K562 (cell line): ENCODE results near the gene TMEM163. TPM values are rescaled to one million over a fixed set of nuclear protein-coding genes. Genes with fewer than 3 reads are reported as not detected.

Experiments used
- BRF1 ChIP-seq: IDR thresholded peaks from 3 replicates; pipeline ENCODE4 v1.6.1; 2011; ENCODE audit warnings: borderline replicate concordance, mild to moderate bottlenecking; ENCODE audit not compliant: insufficient read length; ENCODE audit errors: extremely low read depth
- SRSF3 ChIP-seq: fragments of 200-400 bp; formaldehyde crosslinking; IDR thresholded peaks from 2 replicates; pipeline ENCODE4 v1.6.1; 2016; ENCODE audit warnings: mild to moderate bottlenecking, low read length, moderate library complexity; ENCODE audit not compliant: insufficient read depth
- ZNF263 ChIP-seq: sonication (generic); formaldehyde crosslinking; IDR thresholded peaks from 2 replicates; pipeline ENCODE4 v1.8.0; 2022; ENCODE audit warnings: mild to moderate bottlenecking, missing genetic modification reagents, borderline replicate concordance
- polyA plus RNA-seq, 8 experiments: library from polyadenylated mRNA; depleted of rRNA in 4 of 8; stranded (reverse) in 5 of 8; unstranded in 3 of 8; fragments of >200 nt; fragmentation: Nextera tagmentation in 2 of 8; fragmentation: Illumina TruSeq in 1 of 8; extraction: Ambion mirVana in 2 of 8; extraction: Trizol in 1 of 8; gene quantifications; 2 replicates each; pipeline versions ENCODE4 v1.2.1 to v1.2.3, GENCODE V29; 2011 to 2014; ENCODE audit warnings: inconsistent platforms in 1 of 8, missing spikeins in 1 of 8
- total RNA-seq, 7 experiments: library from RNA; depleted of rRNA in 6 of 7; stranded (reverse); fragments of >200 nt in 6 of 7; fragmentation: Illumina TruSeq in 2 of 7; extraction: Trizol in 2 of 7; gene quantifications; 2 replicates each; pipeline versions ENCODE4 v1.2.1 to v1.2.3, GENCODE V29; 2011 to 2021; ENCODE audit warnings: low replicate concordance in 1 of 7
- TF ChIP-seq, protein P1 (sequence below): sonication (generic); formaldehyde crosslinking; IDR thresholded peaks from 2 replicates; pipeline ENCODE4 v1.8.0; 2023; ENCODE audit warnings: mild to moderate bottlenecking, missing genetic modification reagents
- TF ChIP-seq, protein P2 (sequence below): sonication (generic); formaldehyde crosslinking; IDR thresholded peaks from 2 replicates; pipeline ENCODE4 v1.4.0; 2020; ENCODE audit warnings: mild to moderate bottlenecking, missing genetic modification reagents
- TF ChIP-seq, protein P3 (sequence below): fragments of 200-600 bp; sonication (generic); IDR thresholded peaks from one replicate; pipeline ENCODE4 v1.6.1; 2012; ENCODE audit warnings: mild to moderate bottlenecking, low read depth, low read length, inconsistent platforms

TMEM163 gene
- total and polyA plus RNA-seq, 9 of the 15 experiments (the other 6 are each of a cell fraction or from before 2014, with no cell fraction given) = 0.04 to 0.68 (median 0.16) TPM; not detected in 3

DNA sequence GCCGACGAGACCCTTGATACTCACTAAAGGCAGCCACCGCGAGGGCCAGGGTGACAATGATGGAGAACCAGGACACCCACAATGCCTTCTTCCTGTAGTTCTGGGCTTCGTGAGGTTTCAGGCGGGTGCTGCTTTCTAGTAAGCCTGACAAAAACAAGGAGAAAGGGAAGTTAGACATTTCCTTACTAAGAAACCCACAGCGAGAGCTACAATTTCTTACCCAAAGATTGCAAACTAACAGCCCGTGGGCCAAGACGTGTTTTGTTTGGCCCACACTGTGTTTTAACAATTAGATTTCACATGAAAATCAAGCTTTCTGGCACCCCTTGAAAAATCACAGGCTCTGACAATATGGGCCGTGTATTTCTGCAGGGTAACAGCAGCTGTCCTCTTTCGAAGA, 5.6 kb downstream of the TMEM163 start (continued):
- TF ChIP-seq, protein P1, sequence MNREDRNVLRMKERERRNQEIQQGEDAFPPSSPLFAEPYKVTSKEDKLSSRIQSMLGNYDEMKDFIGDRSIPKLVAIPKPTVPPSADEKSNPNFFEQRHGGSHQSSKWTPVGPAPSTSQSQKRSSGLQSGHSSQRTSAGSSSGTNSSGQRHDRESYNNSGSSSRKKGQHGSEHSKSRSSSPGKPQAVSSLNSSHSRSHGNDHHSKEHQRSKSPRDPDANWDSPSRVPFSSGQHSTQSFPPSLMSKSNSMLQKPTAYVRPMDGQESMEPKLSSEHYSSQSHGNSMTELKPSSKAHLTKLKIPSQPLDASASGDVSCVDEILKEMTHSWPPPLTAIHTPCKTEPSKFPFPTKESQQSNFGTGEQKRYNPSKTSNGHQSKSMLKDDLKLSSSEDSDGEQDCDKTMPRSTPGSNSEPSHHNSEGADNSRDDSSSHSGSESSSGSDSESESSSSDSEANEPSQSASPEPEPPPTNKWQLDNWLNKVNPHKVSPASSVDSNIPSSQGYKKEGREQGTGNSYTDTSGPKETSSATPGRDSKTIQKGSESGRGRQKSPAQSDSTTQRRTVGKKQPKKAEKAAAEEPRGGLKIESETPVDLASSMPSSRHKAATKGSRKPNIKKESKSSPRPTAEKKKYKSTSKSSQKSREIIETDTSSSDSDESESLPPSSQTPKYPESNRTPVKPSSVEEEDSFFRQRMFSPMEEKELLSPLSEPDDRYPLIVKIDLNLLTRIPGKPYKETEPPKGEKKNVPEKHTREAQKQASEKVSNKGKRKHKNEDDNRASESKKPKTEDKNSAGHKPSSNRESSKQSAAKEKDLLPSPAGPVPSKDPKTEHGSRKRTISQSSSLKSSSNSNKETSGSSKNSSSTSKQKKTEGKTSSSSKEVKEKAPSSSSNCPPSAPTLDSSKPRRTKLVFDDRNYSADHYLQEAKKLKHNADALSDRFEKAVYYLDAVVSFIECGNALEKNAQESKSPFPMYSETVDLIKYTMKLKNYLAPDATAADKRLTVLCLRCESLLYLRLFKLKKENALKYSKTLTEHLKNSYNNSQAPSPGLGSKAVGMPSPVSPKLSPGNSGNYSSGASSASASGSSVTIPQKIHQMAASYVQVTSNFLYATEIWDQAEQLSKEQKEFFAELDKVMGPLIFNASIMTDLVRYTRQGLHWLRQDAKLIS (CRISPR knock-in tag) = no peak
- no peak for TF ChIP-seq SRSF3
- TF ChIP-seq, protein P2, sequence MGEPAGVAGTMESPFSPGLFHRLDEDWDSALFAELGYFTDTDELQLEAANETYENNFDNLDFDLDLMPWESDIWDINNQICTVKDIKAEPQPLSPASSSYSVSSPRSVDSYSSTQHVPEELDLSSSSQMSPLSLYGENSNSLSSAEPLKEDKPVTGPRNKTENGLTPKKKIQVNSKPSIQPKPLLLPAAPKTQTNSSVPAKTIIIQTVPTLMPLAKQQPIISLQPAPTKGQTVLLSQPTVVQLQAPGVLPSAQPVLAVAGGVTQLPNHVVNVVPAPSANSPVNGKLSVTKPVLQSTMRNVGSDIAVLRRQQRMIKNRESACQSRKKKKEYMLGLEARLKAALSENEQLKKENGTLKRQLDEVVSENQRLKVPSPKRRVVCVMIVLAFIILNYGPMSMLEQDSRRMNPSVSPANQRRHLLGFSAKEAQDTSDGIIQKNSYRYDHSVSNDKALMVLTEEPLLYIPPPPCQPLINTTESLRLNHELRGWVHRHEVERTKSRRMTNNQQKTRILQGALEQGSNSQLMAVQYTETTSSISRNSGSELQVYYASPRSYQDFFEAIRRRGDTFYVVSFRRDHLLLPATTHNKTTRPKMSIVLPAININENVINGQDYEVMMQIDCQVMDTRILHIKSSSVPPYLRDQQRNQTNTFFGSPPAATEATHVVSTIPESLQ (CRISPR knock-in tag) = no peak
- TF ChIP-seq ZNF263 (CRISPR knock-in tag) = no peak
- TF ChIP-seq, protein P3, sequence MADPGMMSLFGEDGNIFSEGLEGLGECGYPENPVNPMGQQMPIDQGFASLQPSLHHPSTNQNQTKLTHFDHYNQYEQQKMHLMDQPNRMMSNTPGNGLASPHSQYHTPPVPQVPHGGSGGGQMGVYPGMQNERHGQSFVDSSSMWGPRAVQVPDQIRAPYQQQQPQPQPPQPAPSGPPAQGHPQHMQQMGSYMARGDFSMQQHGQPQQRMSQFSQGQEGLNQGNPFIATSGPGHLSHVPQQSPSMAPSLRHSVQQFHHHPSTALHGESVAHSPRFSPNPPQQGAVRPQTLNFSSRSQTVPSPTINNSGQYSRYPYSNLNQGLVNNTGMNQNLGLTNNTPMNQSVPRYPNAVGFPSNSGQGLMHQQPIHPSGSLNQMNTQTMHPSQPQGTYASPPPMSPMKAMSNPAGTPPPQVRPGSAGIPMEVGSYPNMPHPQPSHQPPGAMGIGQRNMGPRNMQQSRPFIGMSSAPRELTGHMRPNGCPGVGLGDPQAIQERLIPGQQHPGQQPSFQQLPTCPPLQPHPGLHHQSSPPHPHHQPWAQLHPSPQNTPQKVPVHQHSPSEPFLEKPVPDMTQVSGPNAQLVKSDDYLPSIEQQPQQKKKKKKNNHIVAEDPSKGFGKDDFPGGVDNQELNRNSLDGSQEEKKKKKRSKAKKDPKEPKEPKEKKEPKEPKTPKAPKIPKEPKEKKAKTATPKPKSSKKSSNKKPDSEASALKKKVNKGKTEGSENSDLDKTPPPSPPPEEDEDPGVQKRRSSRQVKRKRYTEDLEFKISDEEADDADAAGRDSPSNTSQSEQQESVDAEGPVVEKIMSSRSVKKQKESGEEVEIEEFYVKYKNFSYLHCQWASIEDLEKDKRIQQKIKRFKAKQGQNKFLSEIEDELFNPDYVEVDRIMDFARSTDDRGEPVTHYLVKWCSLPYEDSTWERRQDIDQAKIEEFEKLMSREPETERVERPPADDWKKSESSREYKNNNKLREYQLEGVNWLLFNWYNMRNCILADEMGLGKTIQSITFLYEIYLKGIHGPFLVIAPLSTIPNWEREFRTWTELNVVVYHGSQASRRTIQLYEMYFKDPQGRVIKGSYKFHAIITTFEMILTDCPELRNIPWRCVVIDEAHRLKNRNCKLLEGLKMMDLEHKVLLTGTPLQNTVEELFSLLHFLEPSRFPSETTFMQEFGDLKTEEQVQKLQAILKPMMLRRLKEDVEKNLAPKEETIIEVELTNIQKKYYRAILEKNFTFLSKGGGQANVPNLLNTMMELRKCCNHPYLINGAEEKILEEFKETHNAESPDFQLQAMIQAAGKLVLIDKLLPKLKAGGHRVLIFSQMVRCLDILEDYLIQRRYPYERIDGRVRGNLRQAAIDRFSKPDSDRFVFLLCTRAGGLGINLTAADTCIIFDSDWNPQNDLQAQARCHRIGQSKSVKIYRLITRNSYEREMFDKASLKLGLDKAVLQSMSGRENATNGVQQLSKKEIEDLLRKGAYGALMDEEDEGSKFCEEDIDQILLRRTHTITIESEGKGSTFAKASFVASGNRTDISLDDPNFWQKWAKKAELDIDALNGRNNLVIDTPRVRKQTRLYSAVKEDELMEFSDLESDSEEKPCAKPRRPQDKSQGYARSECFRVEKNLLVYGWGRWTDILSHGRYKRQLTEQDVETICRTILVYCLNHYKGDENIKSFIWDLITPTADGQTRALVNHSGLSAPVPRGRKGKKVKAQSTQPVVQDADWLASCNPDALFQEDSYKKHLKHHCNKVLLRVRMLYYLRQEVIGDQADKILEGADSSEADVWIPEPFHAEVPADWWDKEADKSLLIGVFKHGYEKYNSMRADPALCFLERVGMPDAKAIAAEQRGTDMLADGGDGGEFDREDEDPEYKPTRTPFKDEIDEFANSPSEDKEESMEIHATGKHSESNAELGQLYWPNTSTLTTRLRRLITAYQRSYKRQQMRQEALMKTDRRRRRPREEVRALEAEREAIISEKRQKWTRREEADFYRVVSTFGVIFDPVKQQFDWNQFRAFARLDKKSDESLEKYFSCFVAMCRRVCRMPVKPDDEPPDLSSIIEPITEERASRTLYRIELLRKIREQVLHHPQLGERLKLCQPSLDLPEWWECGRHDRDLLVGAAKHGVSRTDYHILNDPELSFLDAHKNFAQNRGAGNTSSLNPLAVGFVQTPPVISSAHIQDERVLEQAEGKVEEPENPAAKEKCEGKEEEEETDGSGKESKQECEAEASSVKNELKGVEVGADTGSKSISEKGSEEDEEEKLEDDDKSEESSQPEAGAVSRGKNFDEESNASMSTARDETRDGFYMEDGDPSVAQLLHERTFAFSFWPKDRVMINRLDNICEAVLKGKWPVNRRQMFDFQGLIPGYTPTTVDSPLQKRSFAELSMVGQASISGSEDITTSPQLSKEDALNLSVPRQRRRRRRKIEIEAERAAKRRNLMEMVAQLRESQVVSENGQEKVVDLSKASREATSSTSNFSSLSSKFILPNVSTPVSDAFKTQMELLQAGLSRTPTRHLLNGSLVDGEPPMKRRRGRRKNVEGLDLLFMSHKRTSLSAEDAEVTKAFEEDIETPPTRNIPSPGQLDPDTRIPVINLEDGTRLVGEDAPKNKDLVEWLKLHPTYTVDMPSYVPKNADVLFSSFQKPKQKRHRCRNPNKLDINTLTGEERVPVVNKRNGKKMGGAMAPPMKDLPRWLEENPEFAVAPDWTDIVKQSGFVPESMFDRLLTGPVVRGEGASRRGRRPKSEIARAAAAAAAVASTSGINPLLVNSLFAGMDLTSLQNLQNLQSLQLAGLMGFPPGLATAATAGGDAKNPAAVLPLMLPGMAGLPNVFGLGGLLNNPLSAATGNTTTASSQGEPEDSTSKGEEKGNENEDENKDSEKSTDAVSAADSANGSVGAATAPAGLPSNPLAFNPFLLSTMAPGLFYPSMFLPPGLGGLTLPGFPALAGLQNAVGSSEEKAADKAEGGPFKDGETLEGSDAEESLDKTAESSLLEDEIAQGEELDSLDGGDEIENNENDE = no peak
- no peak for TF ChIP-seq BRF1
- TF ChIP-seq, all 486 proteins: peak for 0
